Right forelimb (tissue), 1 donor: Measurements from ENCODE around the gene TMSB15C.

Source experiments
- DNase-seq: peaks from one replicate; pipeline ENCODE4 v3.0.0-alpha.2; 2018

TMSB15C gene

GRCh38 chrX:104041003-104041402 is 35.0 kb downstream of the TMSB15C start:
- no peak for DNase-seq

- DNase-seq = no peak
Observed at GRCh38 chrX:104039689-104040505, 36.1 kb downstream of the TMSB15C start, which contains the start of gene H2BW2. TSS of gene H2BW2 (plus strand) at chrX:104039956. CDS start at chrX:104039995, 39 bp downstream.
